Esophagus (tissue), 2 donors: Measurements from ENCODE around the gene ADA. TPM values are rescaled to one million over a fixed set of nuclear protein-coding genes. Genes with fewer than 3 reads are reported as not detected.
A peak's percentile ranks its signal among the peaks of the same experiment; 100 is the strongest.

Experiments
- H3K27ac ChIP-seq, 2 donors: one replicate each; pipeline ENCODE4 v1.5.1; 2013; ENCODE audit warnings: low read depth in 2 of 2, mild to moderate bottlenecking in 2 of 2, inconsistent platforms in 1 of 2, low read length in 1 of 2, moderate library complexity in 1 of 2
- H3K27me3 ChIP-seq, 2 donors: one replicate each; pipeline ENCODE4 v1.6.1; 2013; ENCODE audit warnings: low read length in 2 of 2, control low read depth in 1 of 2, mild to moderate bottlenecking in 1 of 2; ENCODE audit not compliant: insufficient read depth in 2 of 2, control insufficient read depth in 1 of 2
- H3K36me3 ChIP-seq, 2 donors: one replicate each; pipeline ENCODE4 v1.6.1; 2013; ENCODE audit warnings: low read length in 1 of 2; ENCODE audit not compliant: control insufficient read depth in 2 of 2, insufficient read depth in 2 of 2
- H3K4me1 ChIP-seq, 2 donors: one replicate each; pipeline ENCODE4 v1.6.1; 2013; ENCODE audit warnings: low read length in 1 of 2; ENCODE audit not compliant: control insufficient read depth in 2 of 2, insufficient read depth in 2 of 2
- H3K4me3 ChIP-seq, 2 donors: one replicate each; pipeline ENCODE4 v1.5.1; 2013; ENCODE audit warnings: low read length in 2 of 2, mild to moderate bottlenecking in 2 of 2, low read depth in 1 of 2, moderate library complexity in 1 of 2
- H3K9me3 ChIP-seq, 2 donors: one replicate each; pipeline ENCODE4 v1.6.1; 2013; ENCODE audit warnings: mild to moderate bottlenecking in 2 of 2, low read depth in 1 of 2, low read length in 1 of 2, moderate library complexity in 1 of 2; ENCODE audit not compliant: control insufficient read depth in 2 of 2, insufficient read depth in 1 of 2
- WGBS, 2 donors: extraction: QIAGEN DNeasy Blood & Tissue Kit; methylation state at CpG; one replicate each; pipeline ENCODE4 v1.1.7; 2013; 5-methylcytosine and 5-hydroxymethylcytosine counted together
- polyA plus RNA-seq, 2 donors: library from polyadenylated mRNA; stranded (reverse); fragments of 200-250 nt; gene quantifications; one replicate each; pipeline ENCODE4 v1.2.3, GENCODE V29; 2013
- donor health status: healthy with polysubstance abuse.
- donor health status: Bipolar disorder and iron deficiency.

Gene ADA
- polyA plus RNA-seq, 2 donors = 5.6 to 8.8 TPM

GRCh38 chr20:44583157-44583556 is 68.3 kb downstream of the ADA start:
- H3K9me3 ChIP-seq = no peaks in the 10 kb centered on the region
- peak overlapping the region; percentile 19 to 38 for H3K4me3 ChIP-seq
- WGBS, 2 donors = 65 to 66% methylated on average over 1 of the region's 1 CpG
- peaks cover 0 to 1% of the 10 kb centered on the region in 2 donors for H3K4me1 ChIP-seq
- H3K27me3 ChIP-seq = no peaks in the 10 kb centered on the region
- H3K36me3 ChIP-seq = no peaks in the 10 kb centered on the region
- peak overlapping the region; percentile 58 to 63 for H3K27ac ChIP-seq

DNA sequence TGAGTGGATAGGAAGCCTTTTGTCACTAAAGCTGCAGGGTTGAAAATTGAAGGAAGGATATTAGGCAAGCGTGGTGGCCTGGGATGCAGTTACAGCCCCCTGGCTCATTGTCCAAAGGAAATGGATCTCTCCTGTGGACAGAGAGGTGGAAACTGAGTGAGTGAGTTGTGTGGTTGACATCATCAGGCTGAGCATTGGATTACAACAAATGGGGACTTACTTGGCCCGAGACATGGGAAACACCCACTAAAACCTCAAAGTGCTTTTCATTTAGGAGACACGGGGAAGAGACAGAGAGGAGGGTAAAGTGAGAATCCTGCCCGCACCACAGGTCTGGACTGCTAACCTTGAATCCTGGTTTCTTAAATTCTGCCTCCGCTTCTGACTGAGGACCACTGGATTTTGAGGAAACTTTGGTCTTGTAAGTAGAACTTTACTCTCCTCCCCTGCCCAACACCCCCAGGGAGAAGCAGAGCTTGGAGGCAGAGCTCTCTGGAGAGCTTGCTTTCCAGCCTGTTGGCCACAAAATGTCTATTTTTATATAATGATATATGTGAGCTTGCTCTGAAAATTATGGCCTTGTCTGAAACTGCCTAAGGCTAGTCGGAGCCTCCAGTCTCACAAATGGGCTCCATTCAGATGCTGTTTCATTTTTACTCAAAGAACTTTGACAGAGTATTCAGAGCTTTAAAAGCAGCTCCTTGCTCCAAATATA is 69.0 kb downstream of the ADA start, which contains the start of gene PKIG:
PKIG (plus strand) TSS at position 269 of the 715 bp plus-strand sequence. CDS start 31,978 bp downstream, outside the sequence.
- H3K4me1 ChIP-seq = peaks cover 0 to 1% of the 10 kb centered on the region in 2 donors
- WGBS, 2 donors = 45 to 57% methylated on average over 6 of the region's 6 CpGs
- no peaks in the 10 kb centered on the region for H3K9me3 ChIP-seq
- no peaks in the 10 kb centered on the region for H3K27me3 ChIP-seq
- peak within 1 kb of the TSS; percentile 19 to 38 for H3K4me3 ChIP-seq
- H3K27ac ChIP-seq = peak within 1 kb of the TSS; percentile 63 to 73
- no peaks in the 10 kb centered on the region for H3K36me3 ChIP-seq

GRCh38 chr20:44581515-44581914 is 70.0 kb downstream of the ADA start:
- no peaks in the 10 kb centered on the region for H3K36me3 ChIP-seq
- H3K9me3 ChIP-seq = no peaks in the 10 kb centered on the region
- peak overlapping the region; percentile 54 to 73 for H3K27ac ChIP-seq
- no peak overlapping the region for H3K4me3 ChIP-seq
- 84 to 95% methylated on average over 1 of the region's 1 CpG for WGBS, 2 donors
- H3K4me1 ChIP-seq = no peaks in the 10 kb centered on the region
- no peaks in the 10 kb centered on the region for H3K27me3 ChIP-seq

DNA sequence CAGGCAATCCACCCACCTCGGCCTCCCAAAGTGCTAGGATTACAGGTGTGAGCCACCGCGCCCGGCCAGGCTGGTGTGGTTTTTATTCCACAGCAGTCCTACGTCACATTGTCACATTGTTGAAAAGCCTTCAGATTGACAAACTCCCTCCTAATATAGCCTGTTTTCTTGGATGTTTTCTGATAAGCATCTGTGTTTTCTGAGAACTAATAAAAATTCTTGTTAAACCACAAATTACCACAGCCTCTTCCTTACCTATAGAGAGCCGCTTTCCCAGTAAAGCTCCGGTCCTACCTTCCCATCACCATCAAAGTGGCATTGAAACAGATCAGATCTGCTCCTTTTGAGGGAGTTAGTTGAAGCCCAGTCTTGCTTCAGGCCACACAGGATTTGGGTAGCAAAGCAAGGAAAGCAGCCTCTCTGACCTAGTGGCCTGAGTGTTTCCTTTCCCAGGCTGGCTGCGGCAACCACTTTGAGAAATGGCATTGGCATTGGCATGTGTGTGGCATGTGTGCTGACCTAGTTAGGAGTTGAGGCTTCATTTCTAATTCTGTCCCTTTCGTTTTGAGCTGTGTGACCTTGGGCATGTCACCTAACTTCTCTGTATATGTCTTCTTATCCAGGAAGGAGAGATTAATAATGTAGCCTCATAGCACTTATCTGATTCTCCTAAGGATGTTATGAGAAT is 70.8 kb downstream of the ADA start:
- 81 to 83% methylated on average over 9 of the region's 9 CpGs for WGBS, 2 donors
- Histone ChIP-seq H3K4me1 (no peaks in the 10 kb centered on the region), H3K27me3 (no peaks in the 10 kb centered on the region), H3K27ac (no peak overlapping the region), H3K4me3 (no peak overlapping the region), H3K36me3 (no peaks in the 10 kb centered on the region), H3K9me3 (no peaks in the 10 kb centered on the region)

GRCh38 chr20:44579313-44580081 is 72.0 kb downstream of the ADA start:
- H3K9me3 ChIP-seq = no peaks in the 10 kb centered on the region
- H3K27ac ChIP-seq = peak overlapping the region; percentile 1 to 50
- H3K36me3 ChIP-seq = no peaks in the 10 kb centered on the region
- no peaks in the 10 kb centered on the region for H3K4me1 ChIP-seq
- 65 to 67% methylated on average over 8 of the region's 8 CpGs for WGBS, 2 donors
- no peaks in the 10 kb centered on the region for H3K27me3 ChIP-seq
- no peak overlapping the region for H3K4me3 ChIP-seq

DNA sequence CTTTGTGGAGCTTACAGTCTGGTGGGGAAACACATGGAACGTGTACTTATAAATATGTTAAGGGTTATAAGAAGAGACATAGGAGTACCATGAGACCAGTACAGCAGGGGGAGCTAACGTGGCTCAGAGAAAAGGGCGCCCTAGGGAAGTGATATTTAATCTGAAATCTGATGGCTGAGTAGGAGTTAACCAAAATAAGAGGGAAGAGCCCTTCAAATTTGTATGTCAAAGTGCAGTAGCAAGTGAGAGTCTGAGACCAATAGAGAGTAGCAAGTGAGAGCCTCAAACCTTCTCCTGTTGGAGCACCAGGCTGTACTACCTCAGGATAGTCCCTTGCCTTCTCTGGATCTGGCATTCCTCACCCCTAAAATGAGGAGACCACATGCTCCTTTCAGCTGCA is 75.2 kb downstream of the ADA start:
- 51 to 58% methylated on average over 3 of the region's 3 CpGs for WGBS, 2 donors
- no peaks in the 10 kb centered on the region for H3K4me1 ChIP-seq
- no peak overlapping the region for H3K4me3 ChIP-seq
- no peaks in the 10 kb centered on the region for H3K9me3 ChIP-seq
- H3K27ac ChIP-seq = no peak overlapping the region
- no peaks in the 10 kb centered on the region for H3K36me3 ChIP-seq
- H3K27me3 ChIP-seq = no peaks in the 10 kb centered on the region

- no peaks in the 10 kb centered on the region for H3K27me3 ChIP-seq
- H3K4me3 ChIP-seq = no peak overlapping the region
- no peaks in the 10 kb centered on the region for H3K36me3 ChIP-seq
- no peak overlapping the region for H3K27ac ChIP-seq
- no peaks in the 10 kb centered on the region for H3K4me1 ChIP-seq
- WGBS, 2 donors = 96% methylated on average over 4 of the region's 4 CpGs
- H3K9me3 ChIP-seq = no peaks in the 10 kb centered on the region
These were observed 77.1 kb downstream of the ADA start for GRCh38 chr20:44574372-44574771.

DNA sequence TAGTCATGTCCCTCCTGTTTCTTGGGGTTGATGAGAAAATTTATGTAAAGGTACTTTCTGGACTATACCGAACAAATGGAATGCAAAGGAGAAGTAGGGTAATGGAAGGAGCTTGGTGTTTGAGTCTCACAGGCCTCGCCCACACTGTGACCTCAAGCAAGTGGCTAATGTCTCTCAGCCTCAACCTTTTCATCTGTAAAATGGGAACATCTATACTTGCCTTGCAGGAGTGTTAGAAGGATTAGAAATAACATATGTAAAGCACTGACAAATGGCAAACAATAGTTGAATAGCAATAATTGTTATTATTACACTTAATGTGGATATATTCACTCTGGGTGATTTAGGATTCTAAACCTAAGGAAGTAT is 78.0 kb downstream of the ADA start:
- 72 to 85% methylated on average over 2 of the region's 2 CpGs for WGBS, 2 donors
- Histone ChIP-seq H3K4me1 (no peaks in the 10 kb centered on the region), H3K27ac (peak overlapping the region; percentile 56 to 62), H3K27me3 (no peaks in the 10 kb centered on the region), H3K9me3 (no peaks in the 10 kb centered on the region), H3K36me3 (no peaks in the 10 kb centered on the region), H3K4me3 (no peak overlapping the region)

DNA sequence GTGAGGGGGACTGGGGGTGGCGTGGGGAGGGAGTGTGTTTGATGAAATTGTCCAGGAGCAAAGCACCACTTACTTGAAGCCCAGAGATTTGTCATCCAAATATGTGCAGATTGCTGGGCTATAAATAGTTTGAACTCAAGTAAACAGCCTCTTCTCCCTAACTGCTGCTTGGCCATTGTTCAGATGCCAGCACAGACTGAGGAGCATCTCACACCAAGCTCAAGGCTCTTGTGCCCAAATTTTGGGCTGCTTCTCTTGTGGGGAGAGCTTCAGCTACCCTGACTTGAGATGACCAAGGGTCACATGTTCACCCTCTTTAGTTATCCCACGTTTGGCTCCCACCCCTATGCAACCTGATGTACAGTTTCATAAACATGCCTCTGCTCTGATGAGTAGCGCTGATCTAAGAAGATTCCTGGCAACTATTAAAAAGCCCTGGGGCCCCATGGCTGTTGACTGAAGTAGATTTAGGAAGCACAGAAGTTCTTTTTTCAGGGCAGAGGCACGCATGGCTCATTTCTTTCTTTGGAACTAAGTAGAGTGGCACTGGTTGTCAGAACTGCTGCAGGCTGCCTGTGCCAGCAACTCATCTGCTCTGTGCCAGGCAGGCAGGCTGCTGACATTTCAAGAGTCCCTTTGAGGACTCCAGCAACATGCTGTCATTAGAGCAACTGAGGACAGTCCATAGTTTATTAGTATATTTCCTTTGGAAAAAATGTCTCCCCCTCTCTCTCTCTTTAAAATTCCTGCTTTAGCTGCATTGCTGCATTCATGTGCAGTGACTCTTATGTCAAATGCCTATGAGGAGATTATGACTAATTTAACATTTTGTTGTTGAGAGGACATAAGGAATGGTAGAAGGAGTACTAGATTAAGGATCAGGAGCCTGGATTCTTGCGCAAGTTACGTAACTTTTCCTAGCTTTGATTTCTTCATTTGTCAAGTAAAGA is 78.7 kb downstream of the ADA start:
- no peaks in the 10 kb centered on the region for H3K4me1 ChIP-seq

More for the DNA sequence above, 78.7 kb downstream of the ADA start:
- Histone ChIP-seq H3K4me3 (no peak overlapping the region), H3K9me3 (no peaks in the 10 kb centered on the region), H3K27me3 (no peaks in the 10 kb centered on the region), H3K36me3 (no peaks in the 10 kb centered on the region), H3K27ac (peak overlapping the region; percentile 56 to 75)
- WGBS, 2 donors = 24 to 38% methylated on average over 6 of the region's 6 CpGs
